K562 (cell line): ENCODE results near the gene MIDN. TPM values are rescaled to one million over a fixed set of nuclear protein-coding genes. Genes with fewer than 3 reads are reported as not detected.
A peak's percentile ranks its signal among the peaks of the same experiment; 100 is the strongest.

Experiments used
- ARHGAP35 ChIP-seq: fragments of 450-650 bp; IDR thresholded peaks from 2 replicates; pipeline ENCODE4 v1.6.1; 2018; ENCODE audit not compliant: partially characterized antibody
- CBFA2T3 ChIP-seq: fragments of 450-650 bp; IDR thresholded peaks from 2 replicates; pipeline ENCODE4 v1.6.1; 2017
- DNMT1 ChIP-seq: fragments of 450-650 bp; IDR thresholded peaks from 2 replicates; pipeline ENCODE4 v1.6.1; 2016; ENCODE audit warnings: antibody characterized with exemption, mild to moderate bottlenecking
- FOXM1 ChIP-seq, 2 experiments: fragments of 450-650 bp in 1 of 2; sonication (generic) in 1 of 2; formaldehyde crosslinking in 1 of 2; IDR thresholded peaks; 2 replicates each; pipeline versions ENCODE4 v1.6.1 to v1.9.0; 2017 to 2022; ENCODE audit warnings: low read depth in 2 of 2, mild to moderate bottlenecking in 2 of 2, missing genetic modification reagents in 1 of 2, moderate library complexity in 1 of 2
- GTF2A2 ChIP-seq: IDR thresholded peaks from 2 replicates; pipeline ENCODE4 v1.6.1; 2016; ENCODE audit warnings: mild to moderate bottlenecking, missing genetic modification characterization, missing compliant biosample characterization
- HMGN3 ChIP-seq: IDR thresholded peaks from 2 replicates; pipeline ENCODE4 v1.6.1; 2011; ENCODE audit warnings: borderline replicate concordance, low read depth, mild to moderate bottlenecking, mixed read lengths, low read length; ENCODE audit not compliant: insufficient read length; ENCODE audit errors: extremely low read depth
- MXI1 ChIP-seq: IDR thresholded peaks from 2 replicates; pipeline ENCODE4 v1.6.1; 2011; ENCODE audit warnings: low read depth, mild to moderate bottlenecking, improper control_type of control experiment, low read length
- PRPF4 ChIP-seq: fragments of 200-400 bp; formaldehyde crosslinking; IDR thresholded peaks from one replicate; pipeline ENCODE4 v1.6.1; 2017; ENCODE audit warnings: low read length, low read depth, mild to moderate bottlenecking; ENCODE audit not compliant: insufficient read depth, poor library complexity, severe bottlenecking
- PURB ChIP-seq: sonication (generic); formaldehyde crosslinking; IDR thresholded peaks from 2 replicates; pipeline ENCODE4 v1.9.0; 2021; ENCODE audit warnings: low read depth, mild to moderate bottlenecking, missing genetic modification reagents
- RBM14 ChIP-seq: fragments of 200-400 bp; formaldehyde crosslinking; IDR thresholded peaks from 2 replicates; pipeline ENCODE4 v1.6.1; 2018; ENCODE audit warnings: low read depth, mild to moderate bottlenecking, low read length, moderate library complexity, borderline replicate concordance; ENCODE audit not compliant: insufficient read depth
- SRSF3 ChIP-seq: fragments of 200-400 bp; formaldehyde crosslinking; IDR thresholded peaks from 2 replicates; pipeline ENCODE4 v1.6.1; 2016; ENCODE audit warnings: mild to moderate bottlenecking, low read length, moderate library complexity; ENCODE audit not compliant: insufficient read depth
- STAT5A ChIP-seq: IDR thresholded peaks from 2 replicates; pipeline ENCODE4 v1.6.1; 2012; ENCODE audit warnings: low read length, inconsistent platforms, borderline replicate concordance
- U2AF1 ChIP-seq: fragments of 200-400 bp; formaldehyde crosslinking; optimal IDR thresholded peaks from 2 replicates; pipeline ENCODE3; 2017; ENCODE audit warnings: mild to moderate bottlenecking, low read depth, low read length, moderate library complexity
- ZBTB2 ChIP-seq: fragments of 450-650 bp; IDR thresholded peaks from 2 replicates; pipeline ENCODE4 v1.6.1; 2016; ENCODE audit warnings: antibody characterized with exemption
- ZNF561 ChIP-seq: fragments of 450-650 bp; formaldehyde crosslinking; conservative IDR thresholded peaks from 2 replicates; pipeline ENCODE4 v1.4.0; 2020; ENCODE audit warnings: mild to moderate bottlenecking, moderate library complexity
- polyA plus RNA-seq, 8 experiments: library from polyadenylated mRNA; depleted of rRNA in 4 of 8; stranded (reverse) in 5 of 8; unstranded in 3 of 8; fragments of >200 nt; fragmentation: Nextera tagmentation in 2 of 8; fragmentation: Illumina TruSeq in 1 of 8; extraction: Ambion mirVana in 2 of 8; extraction: Trizol in 1 of 8; gene quantifications; 2 replicates each; pipeline versions ENCODE4 v1.2.1 to v1.2.3, GENCODE V29; 2011 to 2014; ENCODE audit warnings: inconsistent platforms in 1 of 8, missing spikeins in 1 of 8
- total RNA-seq, 7 experiments: library from RNA; depleted of rRNA in 6 of 7; stranded (reverse); fragments of >200 nt in 6 of 7; fragmentation: Illumina TruSeq in 2 of 7; extraction: Trizol in 2 of 7; gene quantifications; 2 replicates each; pipeline versions ENCODE4 v1.2.1 to v1.2.3, GENCODE V29; 2011 to 2021; ENCODE audit warnings: low replicate concordance in 1 of 7
- TF ChIP-seq, protein P1 (sequence below): fragments of 250-450 bp; sonication (Bioruptor Pico); IDR thresholded peaks from 2 replicates; pipeline ENCODE4 v1.8.0; 2022; ENCODE audit warnings: moderate library complexity, mild to moderate bottlenecking, inconsistent platforms
- TF ChIP-seq, protein P2 (sequence below): fragments of 250-450 bp; sonication (Bioruptor Pico); IDR thresholded peaks from 2 replicates; pipeline ENCODE4 v1.5.0; 2020; ENCODE audit warnings: mild to moderate bottlenecking
- TF ChIP-seq, protein P3 (sequence below), 2 experiments: fragments of 250-450 bp in 1 of 2; fragments of 450-650 bp in 1 of 2; sonication (Bioruptor Pico) in 1 of 2; IDR thresholded peaks; 2 replicates each; pipeline versions ENCODE4 v1.6.1 to v1.8.0; 2016 to 2021; ENCODE audit warnings: mild to moderate bottlenecking in 2 of 2, moderate library complexity in 2 of 2, missing compliant biosample characterization in 1 of 2, missing genetic modification characterization in 1 of 2
- TF ChIP-seq, protein P4 (sequence below): fragments of 250-450 bp; sonication (Bioruptor Pico); IDR thresholded peaks from 2 replicates; pipeline ENCODE4 v1.5.0; 2020; ENCODE audit warnings: mild to moderate bottlenecking, borderline replicate concordance

The MIDN gene
- total and polyA plus RNA-seq, 9 of the 15 experiments (the other 6 are each of a cell fraction or from before 2014, with no cell fraction given) = 0.17 to 120 (median 10.1) TPM

DNA sequence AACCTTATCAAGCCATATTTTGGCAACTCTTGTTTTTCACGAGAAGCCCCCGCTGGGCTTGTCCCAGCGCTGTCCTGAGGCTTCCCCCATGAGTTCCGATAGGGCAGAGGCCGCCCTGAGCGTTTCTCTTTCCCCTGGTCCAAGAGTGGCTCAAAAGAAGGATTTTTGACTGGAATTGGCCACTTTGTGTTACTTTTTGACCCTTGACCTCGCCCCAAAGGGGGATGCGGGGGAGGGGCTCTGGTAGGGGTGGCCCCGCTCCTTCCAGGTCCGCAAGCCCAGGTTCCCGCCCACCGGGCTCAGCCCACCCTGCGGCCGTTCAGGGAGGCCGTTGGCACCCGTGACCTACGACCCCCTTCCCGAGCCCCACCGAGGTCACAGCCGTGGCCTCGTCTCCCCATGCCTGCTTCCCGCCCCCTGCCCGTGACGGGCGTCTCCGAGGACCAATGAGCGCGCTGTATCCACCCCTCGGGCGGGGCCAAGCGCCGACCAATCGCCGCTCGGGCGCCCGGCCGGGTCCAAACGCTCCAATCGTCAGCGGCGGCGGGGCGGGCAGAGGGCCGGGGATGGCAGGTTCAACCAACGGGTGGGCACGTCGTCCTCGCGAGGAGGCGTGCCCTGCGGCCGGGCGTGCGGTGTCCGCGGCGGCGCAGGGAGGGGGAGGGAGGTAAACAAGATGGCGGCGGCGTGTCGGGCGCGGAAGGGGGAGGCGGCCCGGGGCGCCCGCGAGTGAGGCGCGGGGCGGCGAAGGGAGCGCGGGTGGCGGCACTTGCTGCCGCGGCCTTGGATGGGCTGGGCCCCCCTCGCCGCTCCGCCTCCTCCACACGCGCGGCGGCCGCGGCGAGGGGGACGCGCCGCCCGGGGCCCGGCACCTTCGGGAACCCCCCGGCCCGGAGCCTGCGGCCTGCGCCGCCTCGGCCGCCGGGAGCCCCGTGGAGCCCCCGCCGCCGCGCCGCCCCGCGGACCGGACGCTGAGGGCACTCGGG is 43.0 kb upstream of the MIDN start, which contains the start of gene STK11 (continued):
- TF ChIP-seq ZNF561 = 0 out of 2 replicates have a peak, but pooled peaks have one; percentile 5
- TF ChIP-seq, protein P1, sequence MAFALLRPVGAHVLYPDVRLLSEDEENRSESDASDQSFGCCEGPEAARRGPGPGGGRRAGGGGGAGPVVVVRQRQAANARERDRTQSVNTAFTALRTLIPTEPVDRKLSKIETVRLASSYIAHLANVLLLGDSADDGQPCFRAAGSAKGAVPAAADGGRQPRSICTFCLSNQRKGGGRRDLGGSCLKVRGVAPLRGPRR (CRISPR knock-in tag) = 0 out of 2 replicates have a peak, but pooled peaks have one; percentile 36
- peak; percentile 58; the same call in 1 of the 2 replicates for TF ChIP-seq ZBTB2
- TF ChIP-seq STAT5A = no peak
- no peak; the same call in 1 of the 2 replicates for TF ChIP-seq FOXM1 (IDR thresholded peaks at IDR 0.05; ENCODE audit: low read depth)
- no peak for TF ChIP-seq FOXM1 (CRISPR knock-in tag; IDR thresholded peaks at IDR 0.05; ENCODE audit: low read depth)
- no peak for TF ChIP-seq MXI1
- TF ChIP-seq, protein P2, sequence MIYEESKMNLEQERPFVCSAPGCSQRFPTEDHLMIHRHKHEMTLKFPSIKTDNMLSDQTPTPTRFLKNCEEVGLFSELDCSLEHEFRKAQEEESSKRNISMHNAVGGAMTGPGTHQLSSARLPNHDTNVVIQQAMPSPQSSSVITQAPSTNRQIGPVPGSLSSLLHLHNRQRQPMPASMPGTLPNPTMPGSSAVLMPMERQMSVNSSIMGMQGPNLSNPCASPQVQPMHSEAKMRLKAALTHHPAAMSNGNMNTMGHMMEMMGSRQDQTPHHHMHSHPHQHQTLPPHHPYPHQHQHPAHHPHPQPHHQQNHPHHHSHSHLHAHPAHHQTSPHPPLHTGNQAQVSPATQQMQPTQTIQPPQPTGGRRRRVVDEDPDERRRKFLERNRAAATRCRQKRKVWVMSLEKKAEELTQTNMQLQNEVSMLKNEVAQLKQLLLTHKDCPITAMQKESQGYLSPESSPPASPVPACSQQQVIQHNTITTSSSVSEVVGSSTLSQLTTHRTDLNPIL = no peak
- no peak for TF ChIP-seq U2AF1
- TF ChIP-seq RBM14 = no peak
- no peak for TF ChIP-seq PRPF4
- TF ChIP-seq CBFA2T3 = no peak
- peak; percentile 72 for TF ChIP-seq HMGN3
- TF ChIP-seq, protein P3, sequence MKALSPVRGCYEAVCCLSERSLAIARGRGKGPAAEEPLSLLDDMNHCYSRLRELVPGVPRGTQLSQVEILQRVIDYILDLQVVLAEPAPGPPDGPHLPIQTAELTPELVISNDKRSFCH (CRISPR knock-in tag; IDR thresholded peaks at IDR 0.05) = no peak
- TF ChIP-seq, protein P3 (tag; IDR thresholded peaks at IDR 0.05) = no peak
- no peak for TF ChIP-seq SRSF3
- TF ChIP-seq GTF2A2 (tag) = no peak
- no peak for TF ChIP-seq ARHGAP35
- TF ChIP-seq PURB (CRISPR knock-in tag) = no peak
- no peak for TF ChIP-seq DNMT1
- TF ChIP-seq, protein P4, sequence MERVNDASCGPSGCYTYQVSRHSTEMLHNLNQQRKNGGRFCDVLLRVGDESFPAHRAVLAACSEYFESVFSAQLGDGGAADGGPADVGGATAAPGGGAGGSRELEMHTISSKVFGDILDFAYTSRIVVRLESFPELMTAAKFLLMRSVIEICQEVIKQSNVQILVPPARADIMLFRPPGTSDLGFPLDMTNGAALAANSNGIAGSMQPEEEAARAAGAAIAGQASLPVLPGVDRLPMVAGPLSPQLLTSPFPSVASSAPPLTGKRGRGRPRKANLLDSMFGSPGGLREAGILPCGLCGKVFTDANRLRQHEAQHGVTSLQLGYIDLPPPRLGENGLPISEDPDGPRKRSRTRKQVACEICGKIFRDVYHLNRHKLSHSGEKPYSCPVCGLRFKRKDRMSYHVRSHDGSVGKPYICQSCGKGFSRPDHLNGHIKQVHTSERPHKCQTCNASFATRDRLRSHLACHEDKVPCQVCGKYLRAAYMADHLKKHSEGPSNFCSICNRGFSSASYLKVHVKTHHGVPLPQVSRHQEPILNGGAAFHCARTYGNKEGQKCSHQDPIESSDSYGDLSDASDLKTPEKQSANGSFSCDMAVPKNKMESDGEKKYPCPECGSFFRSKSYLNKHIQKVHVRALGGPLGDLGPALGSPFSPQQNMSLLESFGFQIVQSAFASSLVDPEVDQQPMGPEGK (CRISPR knock-in tag) = peak; percentile 71; the same call in 1 of the 2 replicates
